OCI-LY7 (cell line): Measurements from ENCODE around the gene DUSP18. TPM values are rescaled to one million over a fixed set of nuclear protein-coding genes. Genes with fewer than 3 reads are reported as not detected.

ENCODE experiments used
- BruUV-seq: library from RNA; stranded (reverse); fragments of 400-500 nt; replicated peaks from 2 replicates; lab custom pipeline; 2021; lab: Mats Ljungman, UMichigan
- CTCF ChIA-PET: fragments of 300-600 bp; sonication (Branson Sonifier 250); formaldehyde crosslinking; loops from one replicate; lab custom pipeline; 2022; ENCODE audit warnings: antibody characterized with exemption; ENCODE audit not compliant: unreplicated experiment; lab: Charles Lee
- POLR2A ChIA-PET: fragments of 300-600 bp; sonication (Branson Sonifier 250); formaldehyde crosslinking; loops from one replicate; lab custom pipeline; 2022; ENCODE audit warnings: antibody characterized with exemption; lab: Charles Lee
- DNase-seq: peaks from one replicate; pipeline ENCODE4 v3.0.0-alpha.2; 2015; ENCODE audit warnings: low spot score
- H2AFZ ChIP-seq: fragments of 200-600 bp; sonication (generic), shearing (Covaris generic); 2 replicates; pipeline ENCODE4 v1.6.1; 2014; ENCODE audit warnings: mild to moderate bottlenecking, antibody characterized with exemption, low read length, moderate library complexity
- H3K27ac ChIP-seq: fragments of 200-600 bp; sonication (generic); 2 replicates; pipeline ENCODE4 v1.5.1; 2014; ENCODE audit warnings: mixed run types, low read depth, mild to moderate bottlenecking, moderate library complexity, low read length, inconsistent platforms; ENCODE audit not compliant: poor library complexity, severe bottlenecking
- H3K36me3 ChIP-seq: fragments of 200-600 bp; sonication (generic); 2 replicates; pipeline ENCODE4 v1.6.1; 2014; ENCODE audit warnings: mild to moderate bottlenecking, antibody characterized with exemption, low read length, moderate library complexity, mixed read lengths; ENCODE audit not compliant: insufficient read depth
- H3K4me1 ChIP-seq: fragments of 200-600 bp; sonication (generic); 2 replicates; pipeline ENCODE4 v1.5.1; 2014; ENCODE audit warnings: mild to moderate bottlenecking, low read length; ENCODE audit not compliant: insufficient read depth, poor library complexity, severe bottlenecking
- H3K4me2 ChIP-seq: fragments of 200-600 bp; sonication (generic); 2 replicates; pipeline ENCODE4 v1.6.1; 2014; ENCODE audit warnings: mild to moderate bottlenecking, low read length
- H3K4me3 ChIP-seq: fragments of 200-600 bp; sonication (generic); 2 replicates; pipeline ENCODE4 v1.5.1; 2014; ENCODE audit warnings: mild to moderate bottlenecking, low read depth, low read length; ENCODE audit not compliant: poor library complexity, severe bottlenecking
- H3K79me2 ChIP-seq: fragments of 200-600 bp; sonication (generic); 2 replicates; pipeline ENCODE4 v1.6.1; 2016; ENCODE audit warnings: low read depth, mild to moderate bottlenecking, low read length, moderate library complexity, mixed read lengths; ENCODE audit not compliant: insufficient read depth
- H3K9me2 ChIP-seq: fragments of 200-600 bp; sonication (generic); 2 replicates; pipeline ENCODE4 v1.6.1; 2016; ENCODE audit warnings: mild to moderate bottlenecking, low read length, mixed read lengths; ENCODE audit not compliant: insufficient read depth
- H3K9me3 ChIP-seq: fragments of 200-600 bp; sonication (generic); 2 replicates; pipeline ENCODE4 v1.6.1; 2014; ENCODE audit warnings: mild to moderate bottlenecking, mixed run types, low read length, mixed read lengths
- H4K20me1 ChIP-seq: fragments of 200-600 bp; sonication (generic); 2 replicates; pipeline ENCODE4 v1.6.1; 2014; ENCODE audit warnings: mild to moderate bottlenecking, antibody characterized with exemption, low read length, moderate library complexity, mixed read lengths; ENCODE audit not compliant: insufficient read depth
- EZH2phosphoT487 ChIP-seq: fragments of 200-600 bp; sonication (generic); IDR thresholded peaks from 2 replicates; pipeline ENCODE4 v1.6.1; 2018; ENCODE audit warnings: low read depth, borderline replicate concordance, mild to moderate bottlenecking, mixed run types, antibody characterized with exemption, low read length, moderate library complexity, mixed read lengths
- intact Hi-C: fragments of 100-400 bp; cut with micrococcal nuclease; formaldehyde crosslinking; loops from one replicate; pipeline ENCODE4 v1.10.0; 2022; ENCODE audit not compliant: unreplicated experiment
- total RNA-seq, 2 experiments: library from RNA; depleted of rRNA in 1 of 2; stranded (reverse); fragments of >200 nt in 1 of 2; shearing (Covaris generic) in 1 of 2; gene quantifications; 2 replicates each; pipeline ENCODE4 v1.2.3, GENCODE V29; 2014 to 2022
- TF ChIP-seq, protein P1 (sequence below): fragments of 200-600 bp; sonication (generic); conservative IDR thresholded peaks from 2 replicates; pipeline ENCODE4 v1.5.1; 2014; ENCODE audit warnings: mild to moderate bottlenecking, antibody characterized with exemption, low read length, moderate library complexity, mixed read lengths

The DUSP18 gene
- total RNA-seq, 2 experiments from 2014 or later, result 5.0 to 6.4 TPM

GRCh38 chr22:30694640-30695350 is 27.1 kb upstream of the DUSP18 start, which contains the start of gene OSBP2:
OSBP2 (plus strand) TSS chr22:30694874; CDS start chr22:30694910, 36 bp downstream.
- ChIA-PET POLR2A (no interaction called here), CTCF (no interaction called here)
- H3K9me3 ChIP-seq, result no peaks in the 10 kb centered on the region
- peak within 1 kb of the TSS; percentile 20; the same call in 1 of the 2 replicates for H3K4me2 ChIP-seq
- intact Hi-C loops, result no loop called here
- no peaks in the 10 kb centered on the region for H3K36me3 ChIP-seq
- no peak within 1 kb of the TSS for H3K27ac ChIP-seq
- TF ChIP-seq, protein P1, sequence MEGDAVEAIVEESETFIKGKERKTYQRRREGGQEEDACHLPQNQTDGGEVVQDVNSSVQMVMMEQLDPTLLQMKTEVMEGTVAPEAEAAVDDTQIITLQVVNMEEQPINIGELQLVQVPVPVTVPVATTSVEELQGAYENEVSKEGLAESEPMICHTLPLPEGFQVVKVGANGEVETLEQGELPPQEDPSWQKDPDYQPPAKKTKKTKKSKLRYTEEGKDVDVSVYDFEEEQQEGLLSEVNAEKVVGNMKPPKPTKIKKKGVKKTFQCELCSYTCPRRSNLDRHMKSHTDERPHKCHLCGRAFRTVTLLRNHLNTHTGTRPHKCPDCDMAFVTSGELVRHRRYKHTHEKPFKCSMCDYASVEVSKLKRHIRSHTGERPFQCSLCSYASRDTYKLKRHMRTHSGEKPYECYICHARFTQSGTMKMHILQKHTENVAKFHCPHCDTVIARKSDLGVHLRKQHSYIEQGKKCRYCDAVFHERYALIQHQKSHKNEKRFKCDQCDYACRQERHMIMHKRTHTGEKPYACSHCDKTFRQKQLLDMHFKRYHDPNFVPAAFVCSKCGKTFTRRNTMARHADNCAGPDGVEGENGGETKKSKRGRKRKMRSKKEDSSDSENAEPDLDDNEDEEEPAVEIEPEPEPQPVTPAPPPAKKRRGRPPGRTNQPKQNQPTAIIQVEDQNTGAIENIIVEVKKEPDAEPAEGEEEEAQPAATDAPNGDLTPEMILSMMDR, result no peak
- TF ChIP-seq EZH2phosphoT487, result no peak
- DNase-seq, result no peak
- no peaks in the 10 kb centered on the region for H3K79me2 ChIP-seq
- no peak within 1 kb of the TSS for H2AFZ ChIP-seq
- H3K4me3 ChIP-seq, result no peak within 1 kb of the TSS
- no peaks in the 10 kb centered on the region for H3K4me1 ChIP-seq
- H4K20me1 ChIP-seq, result no peaks in the 10 kb centered on the region
- no TSS peak for BruUV-seq
- H3K9me2 ChIP-seq, result no peaks in the 10 kb centered on the region

GRCh38 chr22:30694171-30694639 is 26.5 kb upstream of the DUSP18 start:
- CTCF ChIA-PET, result no interaction called here
- H3K27ac ChIP-seq, result no peak overlapping the region

More at GRCh38 chr22:30694171-30694639, 26.5 kb upstream of the DUSP18 start:
- no peaks in the 10 kb centered on the region for H3K9me2 ChIP-seq
- no peaks in the 10 kb centered on the region for H3K79me2 ChIP-seq
- H3K36me3 ChIP-seq, result no peaks in the 10 kb centered on the region
- intact Hi-C loops, result no loop called here
- no peaks in the 10 kb centered on the region for H3K9me3 ChIP-seq
- no peaks in the 10 kb centered on the region for H4K20me1 ChIP-seq
- peak overlapping the region; percentile 20; the same call in 1 of the 2 replicates for H3K4me2 ChIP-seq
- DNase-seq, result no peak
- BruUV-seq, result no TSS peak
- POLR2A ChIA-PET, result no interaction called here
- no peaks in the 10 kb centered on the region for H3K4me1 ChIP-seq
- TF ChIP-seq EZH2phosphoT487, result no peak
- TF ChIP-seq, protein P1, result no peak
- no peak overlapping the region for H3K4me3 ChIP-seq
- H2AFZ ChIP-seq, result no peak overlapping the region
